Hepatocyte (in vitro differentiated cells): ENCODE measurements around the gene PRAMEF11.
"Not testable (repeated sequence)": the region's sequence is repeated elsewhere in the genome, so short reads cannot be mapped to it uniquely, and the experiment has no call there.

ENCODE experiments used
- EZH2 ChIP-seq: fragments of 200-600 bp; sonication (generic); IDR thresholded peaks from 2 replicates; pipeline ENCODE4 v1.6.1; 2016; ENCODE audit warnings: antibody characterized with exemption, mild to moderate bottlenecking, borderline replicate concordance
- TF ChIP-seq, protein P1 (sequence below): fragments of 200-600 bp; sonication (generic); IDR thresholded peaks from 2 replicates; pipeline ENCODE4 v1.5.1; 2016; ENCODE audit warnings: antibody characterized with exemption, mild to moderate bottlenecking; ENCODE audit not compliant: poor library complexity

DNA sequence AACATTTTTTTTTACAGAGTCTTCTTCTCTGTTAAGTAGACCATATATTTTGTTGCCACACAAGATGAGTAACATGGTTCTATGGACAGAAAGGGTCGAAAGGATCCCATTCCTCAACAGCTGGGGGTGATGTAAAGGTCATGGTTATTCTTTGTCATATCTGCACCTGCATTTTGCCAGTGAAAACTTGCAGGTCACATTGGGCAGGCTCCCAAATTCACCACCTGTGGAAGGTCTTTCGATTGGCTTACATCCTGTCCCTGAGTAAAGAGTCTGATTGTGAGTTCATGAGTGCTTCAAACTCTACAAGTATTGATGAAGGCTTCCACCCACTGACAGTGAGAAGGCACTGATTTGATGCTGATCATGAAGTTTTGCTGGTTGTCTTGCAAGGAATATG is 2.0 kb upstream of the PRAMEF11 start:
- TF ChIP-seq, protein P1, sequence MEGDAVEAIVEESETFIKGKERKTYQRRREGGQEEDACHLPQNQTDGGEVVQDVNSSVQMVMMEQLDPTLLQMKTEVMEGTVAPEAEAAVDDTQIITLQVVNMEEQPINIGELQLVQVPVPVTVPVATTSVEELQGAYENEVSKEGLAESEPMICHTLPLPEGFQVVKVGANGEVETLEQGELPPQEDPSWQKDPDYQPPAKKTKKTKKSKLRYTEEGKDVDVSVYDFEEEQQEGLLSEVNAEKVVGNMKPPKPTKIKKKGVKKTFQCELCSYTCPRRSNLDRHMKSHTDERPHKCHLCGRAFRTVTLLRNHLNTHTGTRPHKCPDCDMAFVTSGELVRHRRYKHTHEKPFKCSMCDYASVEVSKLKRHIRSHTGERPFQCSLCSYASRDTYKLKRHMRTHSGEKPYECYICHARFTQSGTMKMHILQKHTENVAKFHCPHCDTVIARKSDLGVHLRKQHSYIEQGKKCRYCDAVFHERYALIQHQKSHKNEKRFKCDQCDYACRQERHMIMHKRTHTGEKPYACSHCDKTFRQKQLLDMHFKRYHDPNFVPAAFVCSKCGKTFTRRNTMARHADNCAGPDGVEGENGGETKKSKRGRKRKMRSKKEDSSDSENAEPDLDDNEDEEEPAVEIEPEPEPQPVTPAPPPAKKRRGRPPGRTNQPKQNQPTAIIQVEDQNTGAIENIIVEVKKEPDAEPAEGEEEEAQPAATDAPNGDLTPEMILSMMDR = not testable (repeated sequence)
- TF ChIP-seq EZH2 = not testable (repeated sequence)
